Activated T-cell treated with anti-CD3 and anti-CD28 coated beads, Interleukin-2, amount 50 U/mL, for 4 hours (primary cell): ENCODE results near the gene CRIM1. TPM values are rescaled to one million over a fixed set of nuclear protein-coding genes. Genes with fewer than 3 reads are reported as not detected.
A peak's percentile ranks its signal among the peaks of the same experiment; 100 is the strongest.

Experiments
- ATAC-seq, 2 donors: fragments of 200-7000 bp; cut with Tn5 transposase; one replicate each; pipeline ENCODE4 v1.10.0; 2021
- DNase-seq: peaks from one replicate; pipeline ENCODE4 v3.0.0-alpha.2; 2020
- H3K27me3 Mint-ChIP-seq: one replicate; pipeline ENCODE4 v1.8.0; 2021; ENCODE audit warnings: low read depth, mixed read lengths
- H3K36me3 Mint-ChIP-seq: one replicate; pipeline ENCODE4 v1.8.0; 2022; ENCODE audit warnings: mixed read lengths; ENCODE audit not compliant: insufficient read depth
- H3K4me1 Mint-ChIP-seq: one replicate; pipeline ENCODE4 v1.8.0; 2021; ENCODE audit warnings: low read depth, mixed read lengths
- H3K4me3 Mint-ChIP-seq: one replicate; pipeline ENCODE4 v1.8.0; 2021; ENCODE audit warnings: mild to moderate bottlenecking, moderate library complexity, mixed read lengths
- H3K9me3 Mint-ChIP-seq: one replicate; pipeline ENCODE4 v1.8.0; 2021; ENCODE audit warnings: mixed read lengths
- total RNA-seq, 3 donors: library from RNA; stranded (reverse); gene quantifications; one replicate each; pipeline ENCODE4 v1.2.1, GENCODE V29; 2021

CRIM1 gene
- total RNA-seq, 3 donors from 2014 or later, result 17.9 to 23.8 (median 22.9) TPM

DNA sequence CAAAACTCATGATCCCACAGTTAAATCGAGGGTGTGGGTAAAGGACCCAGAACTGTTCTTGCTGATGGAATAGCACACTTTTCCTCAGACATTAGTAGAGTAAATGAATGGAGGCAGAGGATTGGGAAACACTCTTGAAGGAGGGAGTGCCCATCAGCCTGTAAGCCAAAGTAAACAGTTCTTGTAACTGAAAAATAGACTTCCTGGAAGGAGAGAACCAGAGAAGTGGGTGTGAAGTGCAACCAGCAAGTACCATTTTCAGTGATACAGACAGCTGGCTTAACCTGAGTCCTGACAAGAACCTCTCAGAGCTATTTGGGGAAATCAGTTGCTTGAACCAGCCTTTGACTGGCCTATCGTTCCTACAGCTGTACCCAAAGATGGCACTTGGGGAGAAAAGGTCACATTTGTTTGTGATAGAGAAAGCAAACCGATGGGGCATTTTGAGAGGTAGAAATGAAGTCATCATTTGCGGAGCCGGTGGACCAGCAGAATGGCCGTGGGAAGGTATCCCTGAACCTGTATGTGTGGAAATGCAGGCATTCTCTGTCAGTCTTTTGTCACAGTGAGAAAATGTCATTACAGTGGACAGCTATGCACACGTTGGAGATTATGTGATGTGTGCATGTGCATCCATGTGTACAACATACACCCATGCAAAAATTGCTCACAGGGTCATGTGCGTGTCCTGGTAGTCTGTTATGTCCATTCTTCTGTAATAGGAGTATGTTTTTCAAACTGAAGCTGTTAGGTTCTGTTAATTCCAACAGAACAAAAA, 17.8 kb downstream of the CRIM1 start:
- DNase-seq, result no peak
- Mint-ChIP-seq H3K27me3 (peaks cover 3% of the 10 kb centered on the region), H3K36me3 (no peaks in the 10 kb centered on the region), H3K9me3 (no peaks in the 10 kb centered on the region), H3K4me3 (no peak overlapping the region), H3K4me1 (peaks cover 12% of the 10 kb centered on the region)
- ATAC-seq, result peak in 1 of 2 donors; percentile 40

DNA sequence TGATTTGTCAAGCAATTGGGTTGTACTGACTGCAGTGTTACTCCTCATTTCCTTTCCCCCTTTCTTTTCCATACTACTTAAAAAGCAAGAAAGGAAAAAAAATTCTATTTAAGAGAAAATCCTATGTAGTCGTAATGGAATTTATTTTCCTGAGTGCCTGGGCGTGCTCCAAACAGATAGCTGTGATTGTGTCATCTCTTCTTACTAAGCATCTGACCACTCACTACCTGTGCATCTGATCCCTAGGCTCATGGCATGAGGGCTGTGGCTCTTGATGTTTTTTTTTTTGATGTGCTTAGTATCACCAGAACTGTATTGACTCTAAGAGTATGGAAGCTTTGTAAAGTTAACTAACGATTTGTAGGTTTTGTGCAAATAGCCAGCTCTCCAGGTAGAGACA, 19.0 kb downstream of the CRIM1 start:
- Mint-ChIP-seq H3K27me3 (no peaks in the 10 kb centered on the region), H3K4me1 (peaks cover 15% of the 10 kb centered on the region), H3K36me3 (no peaks in the 10 kb centered on the region), H3K9me3 (no peaks in the 10 kb centered on the region), H3K4me3 (no peak overlapping the region)
- DNase-seq, result no peak
- ATAC-seq, result no peak

GRCh38 chr2:36376319-36376765, 20.8 kb downstream of the CRIM1 start:
- no peaks in the 10 kb centered on the region for H3K9me3 Mint-ChIP-seq
- ATAC-seq, result no peak
- DNase-seq, result no peak
- H3K27me3 Mint-ChIP-seq, result no peaks in the 10 kb centered on the region
- peaks cover 17% of the 10 kb centered on the region for H3K4me1 Mint-ChIP-seq
- no peak overlapping the region for H3K4me3 Mint-ChIP-seq
- no peaks in the 10 kb centered on the region for H3K36me3 Mint-ChIP-seq

GRCh38 chr2:36376992-36377738, 21.6 kb downstream of the CRIM1 start:
- DNase-seq (no peak), ATAC-seq (no peak)
- Mint-ChIP-seq H3K4me1 (peaks cover 15% of the 10 kb centered on the region), H3K4me3 (no peak overlapping the region), H3K36me3 (no peaks in the 10 kb centered on the region), H3K27me3 (no peaks in the 10 kb centered on the region), H3K9me3 (no peaks in the 10 kb centered on the region)

GRCh38 chr2:36379710-36380448, 24.3 kb downstream of the CRIM1 start:
- H3K27me3 Mint-ChIP-seq, result peaks cover 2% of the 10 kb centered on the region
- DNase-seq (no peak), ATAC-seq (peak; percentile 34 to 52)
- H3K9me3 Mint-ChIP-seq, result no peaks in the 10 kb centered on the region
- no peak overlapping the region for H3K4me3 Mint-ChIP-seq
- H3K36me3 Mint-ChIP-seq, result no peaks in the 10 kb centered on the region
- H3K4me1 Mint-ChIP-seq, result peaks cover 5% of the 10 kb centered on the region

GRCh38 chr2:36380624-36381481, 25.3 kb downstream of the CRIM1 start:
- H3K4me3 Mint-ChIP-seq, result no peak overlapping the region
- no peaks in the 10 kb centered on the region for H3K9me3 Mint-ChIP-seq
- H3K4me1 Mint-ChIP-seq, result peaks cover 5% of the 10 kb centered on the region

GRCh38 chr2:36381993-36382392, 26.4 kb downstream of the CRIM1 start:
- Mint-ChIP-seq H3K36me3 (no peaks in the 10 kb centered on the region), H3K27me3 (peaks cover 2% of the 10 kb centered on the region), H3K4me3 (no peak overlapping the region), H3K4me1 (peaks cover 6% of the 10 kb centered on the region), H3K9me3 (no peaks in the 10 kb centered on the region)
- ATAC-seq, result no peak
- DNase-seq, result no peak

More at GRCh38 chr2:36380624-36381481, 25.3 kb downstream of the CRIM1 start:
- DNase-seq, result no peak
- Mint-ChIP-seq H3K36me3 (no peaks in the 10 kb centered on the region), H3K27me3 (peaks cover 2% of the 10 kb centered on the region)
- no peak for ATAC-seq

DNA sequence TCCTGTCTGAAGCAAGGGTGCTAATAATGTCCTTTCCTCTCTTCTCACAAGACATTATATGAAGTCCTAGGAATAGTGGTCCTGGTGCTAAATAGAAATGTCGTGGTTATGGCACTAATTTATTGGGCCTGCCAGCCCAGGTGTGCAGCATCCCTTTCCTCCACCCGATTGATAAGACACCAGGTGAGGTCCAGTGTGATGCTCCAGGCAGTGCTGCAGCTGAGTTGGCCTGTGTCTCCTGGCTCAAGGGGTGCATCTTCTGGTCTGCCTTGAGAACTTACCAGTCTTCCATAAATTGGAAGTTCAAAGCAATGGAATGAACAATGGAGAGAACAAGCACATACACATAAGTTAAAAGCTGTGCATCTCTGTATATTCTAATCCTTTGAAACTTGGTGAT, 26.9 kb downstream of the CRIM1 start:
- no peaks in the 10 kb centered on the region for H3K9me3 Mint-ChIP-seq
- H3K4me3 Mint-ChIP-seq, result no peak overlapping the region
- no peak for DNase-seq
- ATAC-seq, result no peak
- peaks cover 10% of the 10 kb centered on the region for H3K4me1 Mint-ChIP-seq
- no peaks in the 10 kb centered on the region for H3K36me3 Mint-ChIP-seq
- peaks cover 2% of the 10 kb centered on the region for H3K27me3 Mint-ChIP-seq

DNA sequence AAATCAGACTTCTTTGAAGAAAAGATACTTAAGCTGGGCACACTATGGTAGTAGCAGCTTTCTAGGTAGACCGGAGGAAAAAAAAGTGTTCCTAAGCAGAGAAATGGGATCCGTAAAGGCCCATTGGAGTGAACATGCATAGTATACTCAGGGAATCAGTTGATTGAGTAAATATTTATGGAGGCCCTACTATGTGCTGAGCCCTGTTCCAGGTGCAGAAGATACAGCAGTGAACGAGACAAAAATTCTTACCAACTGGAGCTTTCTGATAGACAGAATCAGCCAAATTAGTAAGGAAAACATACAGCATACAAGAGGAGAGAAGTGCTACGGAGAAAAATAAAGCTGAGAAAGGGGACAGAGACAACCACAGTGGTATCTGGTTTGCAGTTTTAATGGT, 28.1 kb downstream of the CRIM1 start:
- DNase-seq (no peak), ATAC-seq (no peak)
- no peaks in the 10 kb centered on the region for H3K9me3 Mint-ChIP-seq
- no peaks in the 10 kb centered on the region for H3K36me3 Mint-ChIP-seq
- H3K27me3 Mint-ChIP-seq, result peaks cover 2% of the 10 kb centered on the region
- H3K4me1 Mint-ChIP-seq, result peaks cover 14% of the 10 kb centered on the region
- H3K4me3 Mint-ChIP-seq, result no peak overlapping the region

DNA sequence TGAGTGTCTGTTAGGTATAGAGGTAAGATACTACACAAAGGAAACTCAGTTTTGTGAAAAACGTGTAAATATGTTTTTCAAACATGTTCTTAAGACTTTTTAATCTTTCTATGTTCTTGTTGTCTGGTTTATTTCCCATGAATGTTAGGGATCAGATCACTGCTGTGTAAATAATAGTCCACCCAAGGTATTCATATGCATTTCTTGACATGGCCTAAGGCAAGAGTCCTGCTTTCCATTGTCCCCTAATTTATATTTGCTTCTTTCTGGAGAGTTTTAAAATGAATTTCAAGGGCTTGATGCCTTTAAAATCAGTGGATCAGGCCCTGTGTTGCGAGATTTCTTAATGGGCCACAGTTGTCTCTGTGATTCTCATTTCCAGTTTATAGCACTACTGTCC, 28.9 kb downstream of the CRIM1 start:
- DNase-seq, result no peak
- no peak overlapping the region for H3K4me3 Mint-ChIP-seq
- H3K9me3 Mint-ChIP-seq, result no peaks in the 10 kb centered on the region
- no peak for ATAC-seq
- H3K27me3 Mint-ChIP-seq, result peaks cover 2% of the 10 kb centered on the region
- peaks cover 11% of the 10 kb centered on the region for H3K4me1 Mint-ChIP-seq
- no peaks in the 10 kb centered on the region for H3K36me3 Mint-ChIP-seq

DNA sequence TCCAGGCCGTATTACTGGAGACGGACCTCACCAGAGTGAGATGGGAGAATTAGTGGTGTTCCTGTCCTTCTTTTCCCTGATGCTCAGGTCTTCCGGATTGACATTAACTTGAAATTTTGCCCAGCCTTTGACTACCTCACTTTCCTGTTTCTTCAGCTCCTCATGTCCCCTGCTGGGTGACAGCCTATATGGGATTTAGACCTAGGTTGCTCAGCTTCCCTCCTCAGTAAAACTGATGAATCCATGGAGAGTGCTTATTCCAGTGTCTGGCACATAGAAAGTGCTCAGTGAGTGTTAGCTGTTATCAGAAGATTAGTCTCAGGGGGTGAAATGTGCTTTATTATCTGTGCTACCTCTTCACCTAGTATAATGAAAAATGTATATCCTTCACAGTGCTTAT, 30.0 kb downstream of the CRIM1 start:
- Mint-ChIP-seq H3K9me3 (no peaks in the 10 kb centered on the region), H3K27me3 (peaks cover 2% of the 10 kb centered on the region), H3K4me1 (peaks cover 8% of the 10 kb centered on the region), H3K36me3 (no peaks in the 10 kb centered on the region), H3K4me3 (no peak overlapping the region)
- no peak for ATAC-seq
- DNase-seq, result no peak

GRCh38 chr2:36387258-36387916, 31.8 kb downstream of the CRIM1 start:
- no peaks in the 10 kb centered on the region for H3K9me3 Mint-ChIP-seq
- DNase-seq (no peak), ATAC-seq (no peak)
- peaks cover 8% of the 10 kb centered on the region for H3K4me1 Mint-ChIP-seq
- no peak overlapping the region for H3K4me3 Mint-ChIP-seq
- H3K27me3 Mint-ChIP-seq, result peaks cover 2% of the 10 kb centered on the region
- no peaks in the 10 kb centered on the region for H3K36me3 Mint-ChIP-seq

DNA sequence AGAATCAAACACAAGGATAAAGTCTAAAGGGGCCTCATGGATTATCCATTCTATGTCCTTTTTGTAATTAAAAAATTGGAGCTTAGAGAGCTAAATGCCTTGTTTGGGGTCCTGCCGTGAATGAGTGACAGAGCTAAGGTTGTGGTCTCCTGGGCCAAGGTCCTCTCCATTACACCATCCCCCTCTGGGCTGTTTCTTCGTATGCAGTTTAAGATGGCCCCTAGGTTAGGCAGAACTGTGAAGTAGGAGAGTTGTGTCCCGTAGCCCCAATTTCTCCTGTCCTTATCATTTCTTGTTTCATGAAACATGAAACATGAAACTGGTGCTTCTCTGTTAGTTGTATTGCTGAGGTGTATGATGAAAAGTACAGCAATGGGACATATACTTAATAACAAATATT, 32.9 kb downstream of the CRIM1 start:
- no peak for ATAC-seq
- Mint-ChIP-seq H3K4me3 (no peak overlapping the region), H3K4me1 (peaks cover 8% of the 10 kb centered on the region), H3K9me3 (no peaks in the 10 kb centered on the region), H3K36me3 (no peaks in the 10 kb centered on the region), H3K27me3 (peaks cover 2% of the 10 kb centered on the region)
- DNase-seq, result no peak
